Measurements from ENCODE around the gene DEGS2.

DEGS2 gene

DNA sequence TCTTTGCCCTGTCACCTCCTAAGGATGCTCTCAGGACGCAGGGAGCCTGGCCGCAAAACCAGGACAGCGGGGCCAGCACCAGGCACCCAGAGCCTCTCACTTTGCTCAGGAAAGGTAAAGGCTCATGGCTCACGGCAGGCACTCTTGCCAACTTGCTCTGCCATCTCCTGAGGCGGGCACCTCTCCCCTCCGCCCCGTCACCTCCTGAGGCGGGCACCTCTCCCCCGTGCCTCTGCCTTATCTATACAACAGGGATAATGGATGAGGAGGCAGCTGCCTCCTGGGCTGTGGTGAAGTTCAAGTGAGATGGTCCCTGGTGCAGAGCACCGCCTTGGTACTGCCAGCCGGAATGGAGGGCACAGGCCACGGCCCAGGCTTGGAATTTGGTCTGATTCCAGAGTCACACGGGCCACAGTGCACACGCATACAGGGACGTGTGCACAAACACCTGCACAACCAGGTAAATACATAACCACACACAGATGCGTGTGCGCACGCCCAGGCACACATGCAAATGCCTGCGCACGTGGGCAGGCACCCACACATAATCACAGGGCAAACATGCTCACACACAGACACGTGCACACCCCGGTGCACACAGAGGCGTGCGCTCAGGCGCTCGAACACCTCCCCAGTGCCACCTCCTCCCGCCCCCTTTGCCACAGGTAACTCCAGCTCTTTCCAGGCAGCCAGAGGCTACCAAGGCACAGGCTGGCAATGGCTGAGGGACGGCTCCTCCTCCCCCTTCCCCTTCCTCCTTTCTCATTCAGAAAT is 11.6 kb downstream of the DEGS2 start:
- DNase-seq = no peak

DNA sequence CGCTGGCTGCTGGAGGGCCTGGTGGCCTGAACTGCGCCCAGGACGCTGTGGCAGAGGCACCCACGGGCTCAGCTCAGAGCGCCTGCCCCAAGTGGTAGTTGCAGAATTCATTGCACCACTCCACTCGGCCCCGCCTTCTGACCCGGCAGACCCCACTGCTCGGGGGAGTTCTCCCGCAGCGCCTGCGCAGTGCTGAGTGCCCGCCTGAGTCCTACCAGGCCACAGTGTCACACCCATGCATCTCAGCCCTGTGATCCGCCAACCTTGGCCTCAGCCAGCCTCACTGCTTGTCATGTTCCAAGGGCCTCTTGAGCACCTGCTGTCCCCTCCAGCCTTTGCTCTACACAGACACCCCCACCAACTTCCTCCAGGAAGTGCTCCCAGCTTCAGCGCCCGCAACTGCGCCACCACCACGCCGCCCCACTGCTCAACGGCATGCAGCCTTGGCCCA is 12.2 kb downstream of the DEGS2 start:
- no peak for DNase-seq

DNA sequence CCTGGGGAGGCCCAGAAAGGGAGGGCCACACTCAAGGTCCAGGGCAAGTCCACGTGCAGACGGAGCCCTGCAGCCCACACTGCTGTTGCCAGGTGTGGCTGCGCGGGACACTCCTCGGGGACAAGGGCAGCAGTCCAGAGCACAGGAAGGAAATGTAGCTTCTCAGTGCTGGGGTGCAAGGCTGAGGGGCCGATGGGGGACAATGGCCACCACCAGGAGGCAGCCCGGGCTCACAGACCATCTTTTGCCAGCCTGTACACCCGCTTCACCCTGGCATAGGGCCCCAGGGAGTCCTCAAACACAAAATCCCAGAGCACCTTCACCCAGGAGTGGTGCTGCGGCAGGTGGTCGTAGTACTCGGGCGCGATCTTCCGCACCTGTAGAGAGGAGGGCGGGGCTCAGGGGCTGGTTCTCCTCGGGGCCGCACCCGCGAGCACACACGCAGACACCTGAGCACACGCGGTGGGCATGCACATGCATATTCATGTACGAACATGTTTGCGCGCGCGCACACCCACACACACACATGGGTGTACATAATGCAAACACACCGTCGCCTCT is 12.8 kb downstream of the DEGS2 start:
- no peak for DNase-seq

DNA sequence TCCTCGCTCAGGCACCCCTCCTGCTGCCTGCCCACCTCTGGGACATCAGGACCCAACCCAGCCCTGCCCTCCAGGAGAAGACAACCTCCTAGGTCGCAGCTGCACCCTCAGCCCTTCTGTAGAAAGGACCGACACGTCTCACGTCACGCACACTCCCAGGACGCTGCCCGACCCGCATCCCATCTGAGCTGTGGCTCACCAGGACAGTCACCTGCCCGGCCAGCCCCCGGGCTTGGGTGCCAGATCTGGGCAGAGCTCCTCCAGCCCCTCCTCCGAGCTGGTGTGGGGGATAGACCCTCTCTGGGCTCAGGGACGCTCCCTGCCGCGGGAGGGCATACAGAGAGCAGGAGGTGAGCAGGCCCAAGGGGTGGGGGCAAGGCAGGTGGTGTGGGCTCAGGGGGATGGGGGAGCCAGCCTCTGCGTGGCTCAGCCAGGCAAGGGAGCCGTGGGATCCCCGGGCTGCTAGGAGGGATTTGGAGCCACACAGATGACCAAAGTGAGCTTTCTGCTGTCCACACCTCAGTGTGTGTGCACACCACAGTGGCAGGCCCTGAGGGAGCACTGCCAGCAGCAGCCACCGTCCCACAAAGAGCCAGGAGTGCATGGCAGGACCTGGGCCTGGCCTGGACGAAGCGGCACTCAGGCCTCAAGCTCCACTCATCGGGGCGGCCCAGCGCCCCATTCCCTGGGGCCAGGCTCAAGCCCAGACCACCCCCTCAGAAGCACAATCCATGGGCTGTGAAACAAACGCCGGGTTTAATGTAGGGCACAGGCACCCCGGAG is 13.6 kb downstream of the DEGS2 start:
- no peak for DNase-seq

DNA sequence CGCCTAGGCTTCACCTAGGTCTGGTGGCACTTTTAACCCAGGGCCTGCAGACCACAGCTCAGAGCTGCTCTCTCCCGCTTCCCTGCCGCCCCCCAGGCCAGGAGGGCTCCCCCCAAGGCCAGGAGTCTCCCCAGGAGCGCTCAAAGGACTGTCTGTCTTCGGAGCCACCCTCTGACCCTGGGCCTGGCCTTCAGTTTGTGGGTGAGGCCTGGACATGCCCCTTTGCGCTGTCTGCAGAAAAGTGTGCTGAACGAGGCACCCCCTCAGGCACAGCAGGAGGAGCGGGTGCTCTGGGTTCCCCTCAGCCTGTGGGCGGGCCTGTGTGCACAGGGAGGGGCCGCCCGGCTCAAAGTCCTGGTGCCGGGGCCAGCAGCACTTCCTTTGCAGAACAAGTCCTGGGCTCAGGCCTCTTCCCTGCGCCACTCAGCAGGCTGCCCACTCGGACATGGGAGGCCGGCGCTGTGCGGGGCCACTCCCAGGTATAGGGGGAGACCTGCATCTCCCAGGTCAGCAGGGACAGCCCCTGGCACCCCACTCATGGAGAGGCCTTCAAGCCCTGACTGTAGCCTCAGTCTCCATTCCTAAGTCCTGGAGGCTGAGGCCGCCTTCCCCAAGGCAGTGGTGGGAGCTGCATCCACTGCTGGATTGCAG is 14.3 kb downstream of the DEGS2 start:
- DNase-seq = no peak

DNA sequence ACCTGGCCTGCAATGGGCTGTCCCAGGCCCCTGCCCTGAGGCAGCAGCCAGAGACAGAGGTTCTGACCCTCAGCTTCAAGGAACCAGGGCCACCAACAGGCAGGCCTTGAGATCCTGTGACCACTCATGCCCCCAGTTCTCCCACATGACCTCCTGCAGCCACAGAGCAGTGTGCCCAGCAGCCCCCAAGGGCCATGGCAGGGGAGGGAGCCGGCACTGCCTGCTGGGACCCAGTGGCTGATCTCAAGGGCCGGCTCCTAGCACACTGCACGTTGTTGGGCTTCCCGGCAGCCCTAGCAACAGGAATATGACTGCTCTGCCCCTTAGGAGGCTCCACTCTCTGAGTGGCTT is 14.8 kb downstream of the DEGS2 start:
- DNase-seq = no peak

DNA sequence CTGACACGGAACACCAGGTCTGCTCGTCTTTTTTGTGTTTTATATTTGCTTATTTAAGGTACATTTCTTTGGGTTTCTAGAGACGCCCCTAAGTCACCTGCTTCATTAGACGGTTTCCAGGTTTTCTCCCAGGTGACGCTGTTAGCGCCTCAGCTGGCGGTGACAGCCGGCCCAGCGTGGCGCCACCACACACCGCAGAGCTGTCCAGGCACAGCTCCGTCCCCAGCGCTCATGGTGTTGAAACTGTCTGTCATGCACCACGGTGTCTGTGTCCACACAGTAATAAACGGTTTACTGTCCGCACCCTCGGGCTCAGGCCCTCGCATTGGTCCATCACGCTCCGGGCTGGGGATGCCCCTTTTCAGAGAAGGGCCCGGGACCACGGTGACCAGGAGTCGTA is 15.5 kb downstream of the DEGS2 start:
- no peak for DNase-seq

DNA sequence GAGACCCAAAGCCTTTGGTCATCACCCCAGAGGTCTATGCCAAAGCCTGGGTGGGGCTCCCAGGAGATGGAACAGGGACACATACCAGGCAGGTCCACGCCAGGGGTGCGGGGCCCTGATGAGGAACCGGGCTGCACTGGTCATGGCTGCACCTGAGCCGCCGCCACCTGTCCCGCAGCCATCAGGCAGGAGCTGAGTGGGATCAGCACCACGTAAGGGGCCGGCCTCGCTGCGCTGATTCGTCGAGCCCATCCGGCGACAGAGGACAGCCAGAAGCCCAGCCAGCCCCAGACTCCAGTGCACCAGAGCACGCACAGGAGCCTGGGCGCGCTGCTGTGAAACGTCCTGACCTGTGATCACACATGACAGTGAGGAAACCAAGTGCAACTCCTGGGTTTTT is 15.9 kb downstream of the DEGS2 start:
- no peak for DNase-seq

DNA sequence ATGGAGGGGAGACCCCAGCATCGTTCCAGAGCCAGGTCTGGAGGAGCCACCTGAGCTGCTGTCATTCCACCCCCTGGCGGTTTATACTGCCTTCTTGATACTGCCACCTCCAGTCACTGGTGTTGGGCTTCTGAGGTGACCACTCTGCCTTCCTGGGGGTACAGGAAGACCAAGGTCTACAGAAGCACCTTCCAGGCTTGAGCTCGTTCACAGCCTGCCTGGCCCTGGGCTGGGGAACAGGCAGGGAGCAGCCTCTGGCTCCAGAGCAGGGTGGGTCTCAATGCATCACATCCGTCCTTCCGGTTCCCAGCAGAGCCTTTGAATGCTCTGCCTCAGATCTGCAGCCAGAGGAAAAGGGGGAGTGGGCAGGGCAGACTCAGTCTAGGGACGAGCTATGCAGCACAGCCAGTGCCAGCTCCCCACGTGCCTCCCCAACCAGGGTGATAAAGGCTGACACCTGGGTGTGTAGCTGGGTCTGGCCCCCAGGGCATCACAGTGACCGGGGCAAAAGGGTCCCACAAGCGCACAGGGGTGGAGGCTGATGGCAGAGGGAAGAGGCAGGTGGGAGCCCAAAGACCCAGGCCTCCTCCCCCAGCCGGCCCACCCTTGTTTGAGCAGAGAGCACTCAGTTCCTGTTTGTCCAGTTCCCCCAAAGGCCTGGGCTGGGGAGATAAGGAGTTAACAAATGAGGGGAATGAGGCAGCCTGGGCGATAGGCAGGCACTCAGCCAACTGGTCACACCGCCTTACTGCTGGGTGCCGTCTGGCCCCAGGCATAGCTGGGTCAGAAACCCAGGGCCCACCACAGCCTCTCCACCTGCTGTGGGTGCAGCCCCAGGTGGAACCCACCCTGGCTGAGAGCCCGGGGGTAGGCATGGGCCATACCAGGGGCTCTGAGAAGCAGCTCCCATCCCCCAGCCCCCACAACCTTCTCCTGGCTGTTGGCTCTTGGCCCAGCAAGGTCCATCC is 17.1 kb downstream of the DEGS2 start:
- no peak for DNase-seq

DNA sequence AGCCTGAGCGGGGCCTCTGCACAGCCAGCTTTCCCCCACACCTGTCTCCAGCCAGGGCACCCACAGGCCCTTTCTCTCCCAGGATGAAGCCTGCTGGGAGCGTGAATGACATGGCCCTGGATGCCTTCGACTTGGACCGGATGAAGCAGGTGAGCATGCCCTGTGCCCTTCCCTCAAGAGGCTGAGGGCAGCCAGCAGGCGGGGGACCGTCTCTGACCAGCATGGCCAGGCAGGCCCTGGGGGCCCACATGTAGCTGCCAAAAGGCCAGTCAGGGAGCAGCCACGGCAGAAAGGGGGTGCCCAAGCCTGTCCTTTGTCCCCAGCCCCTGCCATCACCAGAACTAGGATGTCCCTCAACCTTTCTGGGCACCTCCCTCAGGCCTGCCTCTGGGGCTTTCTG is 18.3 kb downstream of the DEGS2 start:
- no peak for DNase-seq

DNA sequence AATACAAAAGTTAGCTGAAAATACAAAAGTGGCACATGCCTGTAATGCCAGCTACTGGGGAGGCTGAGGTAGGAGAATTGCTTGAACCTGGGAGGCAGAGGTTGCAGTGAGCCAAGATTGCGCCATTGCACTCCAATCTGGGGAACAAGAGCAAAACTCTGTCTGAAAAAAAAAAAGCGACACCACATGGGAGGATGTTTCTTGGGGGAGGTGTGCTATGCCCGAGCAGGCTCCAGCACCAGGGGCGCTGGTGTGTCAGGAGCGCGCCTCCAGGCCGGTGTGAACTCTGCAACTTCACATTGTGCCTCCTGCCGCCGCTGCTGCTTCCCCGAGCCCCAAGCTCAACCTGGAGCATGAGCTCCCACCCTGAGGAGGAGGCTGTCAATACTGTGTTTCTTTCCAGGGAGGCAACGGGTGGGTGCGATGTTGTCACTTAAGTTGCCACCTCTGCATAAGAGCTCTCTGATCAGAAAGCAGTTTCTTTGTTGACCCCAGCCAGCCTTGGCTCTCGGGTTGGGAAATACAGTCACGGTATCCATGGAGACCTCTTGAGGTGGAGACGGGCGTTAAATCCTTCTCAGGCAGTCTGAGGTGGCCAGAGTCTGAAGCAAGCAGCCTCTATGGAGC is 18.9 kb downstream of the DEGS2 start:
- no peak for DNase-seq

DNA sequence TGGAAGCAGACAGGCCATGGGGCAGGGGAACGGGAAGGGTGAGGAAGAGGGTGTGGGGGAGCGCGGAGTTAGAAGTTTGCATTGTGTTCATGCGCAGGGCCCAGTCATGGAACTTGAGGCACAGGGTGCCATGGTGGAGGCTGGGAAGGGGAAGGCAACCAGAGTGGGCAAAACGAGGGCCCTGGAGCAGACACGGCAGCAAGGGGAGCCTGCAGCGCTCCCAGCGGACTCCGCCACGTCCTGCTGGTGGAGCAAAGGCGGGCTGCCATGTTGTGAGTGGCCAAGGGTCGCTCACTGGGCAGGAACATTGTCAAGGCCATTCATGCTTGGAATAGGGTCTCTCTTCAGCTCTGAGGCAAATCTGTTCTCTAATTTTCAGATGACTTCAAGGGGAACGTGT is 20.5 kb downstream of the DEGS2 start:
- no peak for DNase-seq

DNA sequence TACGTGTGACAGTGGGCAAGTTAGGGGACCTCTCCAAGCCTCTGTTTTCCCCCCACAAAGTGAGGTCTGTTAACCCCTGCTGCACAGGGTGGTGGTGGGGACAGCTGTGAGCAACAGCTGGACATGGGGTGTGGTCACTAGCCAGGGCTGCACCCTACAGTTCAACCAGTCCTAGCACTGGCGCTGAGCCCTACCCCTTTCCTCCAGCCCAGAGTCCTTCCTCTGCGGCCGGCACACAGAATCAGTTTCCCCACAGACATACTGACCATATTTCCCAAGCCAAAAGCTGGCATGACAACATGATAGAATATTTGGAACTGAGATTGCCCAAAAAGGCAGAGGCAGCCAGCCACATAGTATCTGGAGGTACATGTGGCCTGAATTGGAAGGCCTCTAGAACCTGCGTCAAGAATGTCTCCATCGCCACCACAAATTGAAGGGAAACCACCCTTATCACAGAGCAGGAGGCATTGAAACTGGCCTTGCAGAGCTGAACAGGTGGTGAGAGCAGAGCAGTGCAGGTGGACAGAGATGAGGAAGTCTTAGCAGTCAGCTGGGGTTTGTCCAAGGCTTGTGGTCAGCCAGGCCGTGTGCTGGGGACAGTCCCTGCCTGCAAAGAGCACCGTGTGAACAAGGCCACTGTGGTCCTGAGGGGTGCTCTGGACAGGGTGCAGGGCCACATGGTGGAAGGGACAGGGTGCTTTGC is 21.2 kb downstream of the DEGS2 start:
- no peak for DNase-seq

DNA sequence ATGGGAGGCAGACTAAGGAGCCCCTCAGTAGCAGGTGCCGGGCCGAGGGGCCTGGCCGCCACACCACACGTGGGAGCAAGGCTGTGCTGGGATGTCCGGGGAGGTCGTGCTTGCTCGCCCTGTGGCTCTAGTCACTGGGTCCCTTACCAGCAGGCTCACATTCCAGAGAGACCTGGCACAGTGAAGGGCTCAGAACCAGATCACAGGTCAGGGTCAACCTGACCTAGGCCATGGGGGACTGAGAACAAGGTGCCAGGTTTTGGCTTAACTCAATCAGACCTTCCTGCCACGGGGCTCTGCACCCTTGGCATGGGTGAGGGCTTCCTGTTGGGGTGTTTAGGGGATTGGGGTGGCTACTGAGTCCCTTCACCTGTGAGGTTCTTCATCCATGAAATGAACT is 22.3 kb downstream of the DEGS2 start:
- no peak for DNase-seq

DNA sequence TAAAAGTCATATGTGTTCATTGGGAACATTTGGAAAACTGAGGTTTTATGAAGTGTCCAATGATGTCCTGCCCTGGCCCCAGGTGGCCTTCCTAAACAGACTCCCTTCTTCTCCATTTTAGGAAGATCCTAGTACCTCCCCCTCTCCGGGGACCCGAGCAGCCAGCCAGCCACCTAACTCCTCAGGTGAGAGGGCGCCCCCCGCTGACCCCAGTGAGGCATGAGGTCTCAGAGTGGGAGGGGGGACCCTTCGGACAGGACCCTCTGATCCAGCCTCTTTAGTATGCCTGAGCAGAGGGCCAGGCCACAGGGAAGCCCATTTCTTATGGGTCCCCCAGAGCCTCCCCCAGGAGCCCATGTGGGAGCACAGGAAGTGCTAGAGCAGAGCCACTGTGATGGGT is 23.7 kb downstream of the DEGS2 start:
- DNase-seq = no peak

DNA sequence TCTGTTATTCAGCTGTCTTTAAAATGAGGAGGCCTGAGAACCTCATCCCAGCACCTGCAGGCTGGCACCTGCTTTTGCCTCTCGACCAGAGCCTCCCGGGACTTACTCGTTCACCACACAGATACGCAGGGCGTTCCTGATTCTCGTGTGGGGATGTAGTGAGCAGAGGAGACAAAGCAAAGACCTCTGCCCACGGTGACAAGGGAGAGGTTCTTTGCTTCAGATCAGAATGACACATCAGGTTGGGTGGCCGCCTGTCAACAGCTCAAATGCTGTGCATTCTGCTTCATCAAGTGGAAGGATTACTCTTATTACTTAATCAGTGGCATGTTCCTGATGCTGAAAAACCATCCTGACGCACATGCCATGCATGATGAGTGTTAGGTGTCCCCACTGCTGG is 24.4 kb downstream of the DEGS2 start:
- DNase-seq = no peak

DNA sequence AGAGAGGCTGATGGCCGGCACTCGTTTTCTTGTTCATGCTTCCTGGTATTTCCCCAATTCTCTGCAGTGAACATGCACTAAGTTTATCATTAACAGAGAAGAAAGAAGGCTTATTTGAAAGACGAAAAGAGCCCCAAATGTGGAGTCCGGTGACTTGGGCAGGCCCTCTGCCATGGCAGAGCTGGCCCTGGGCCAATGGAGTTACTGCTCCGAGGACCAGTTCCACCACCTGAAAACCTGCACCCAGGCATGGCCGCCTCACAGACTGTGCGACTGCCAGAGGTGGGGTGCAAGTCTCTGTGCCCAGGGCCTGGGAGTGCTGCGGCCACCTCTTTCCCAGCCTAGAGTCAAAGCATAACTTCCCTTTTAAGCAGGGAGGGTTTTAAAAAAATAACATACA is 24.9 kb downstream of the DEGS2 start:
- DNase-seq = no peak

DNA sequence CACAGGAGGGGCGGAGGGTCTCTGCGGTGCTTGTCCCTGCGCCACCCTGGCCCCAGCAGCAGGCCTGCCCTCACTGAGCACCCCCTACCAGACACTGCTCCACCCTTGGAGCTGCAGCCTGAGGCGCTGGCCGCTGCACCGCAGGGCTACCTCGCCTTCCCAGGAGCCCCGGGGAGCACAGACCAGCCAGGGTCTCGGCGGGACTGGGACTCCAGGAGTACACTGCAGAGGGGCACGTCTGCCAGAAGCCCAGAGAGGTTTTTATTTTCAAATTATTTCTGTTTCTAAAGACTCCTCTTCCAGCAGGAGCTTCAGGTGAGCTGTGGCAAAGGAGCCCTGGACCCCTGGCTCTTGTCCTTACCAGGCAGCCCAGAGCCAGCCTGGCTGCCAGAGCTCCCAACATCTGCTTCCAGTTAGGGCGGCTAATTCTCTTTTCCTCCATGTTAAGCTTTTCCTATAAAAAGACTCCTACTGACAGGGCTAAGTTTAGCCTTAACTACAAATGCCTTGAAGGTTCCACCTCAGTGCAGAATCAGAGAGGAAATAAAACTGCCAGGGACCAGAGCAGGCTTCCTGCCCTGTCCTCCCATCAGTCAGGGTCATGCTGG is 26.4 kb downstream of the DEGS2 start:
- DNase-seq = no peak

DNA sequence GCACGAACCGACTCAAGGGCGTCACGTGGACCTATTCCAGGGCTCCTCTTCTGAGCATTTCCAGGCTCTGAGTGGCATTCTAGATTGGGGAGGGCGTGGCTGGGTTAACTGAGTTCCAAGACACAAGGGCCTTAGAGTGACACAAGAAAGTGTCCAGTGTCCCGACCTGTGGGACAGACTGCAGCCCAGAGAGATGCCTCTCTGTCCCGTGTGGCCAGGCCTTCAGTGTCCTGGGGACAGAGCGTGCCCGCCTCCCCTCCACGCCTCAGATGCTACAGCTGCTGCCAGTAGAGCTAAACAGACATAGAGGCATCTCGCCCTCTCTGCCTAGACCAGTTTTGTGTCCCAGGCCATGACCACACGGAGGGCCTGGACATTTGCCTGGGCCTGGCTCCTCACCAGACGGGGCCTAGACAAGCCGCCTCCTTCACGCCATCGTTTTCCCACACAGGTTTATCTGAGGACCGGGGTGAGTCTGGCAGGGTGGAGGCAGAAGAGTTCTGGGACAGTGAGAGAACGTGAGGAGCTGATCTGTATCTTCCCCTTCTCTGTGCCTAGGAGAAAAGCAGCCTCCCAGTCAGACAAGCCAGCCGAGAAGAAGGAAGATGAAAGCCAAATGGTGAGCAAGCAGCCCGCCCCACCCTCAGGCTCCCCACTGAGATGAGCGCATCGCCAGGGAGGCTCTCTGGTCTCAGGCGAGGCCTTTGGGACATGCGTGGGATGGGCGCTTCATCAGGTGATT is 27.1 kb downstream of the DEGS2 start:
- no peak for DNase-seq

DNA sequence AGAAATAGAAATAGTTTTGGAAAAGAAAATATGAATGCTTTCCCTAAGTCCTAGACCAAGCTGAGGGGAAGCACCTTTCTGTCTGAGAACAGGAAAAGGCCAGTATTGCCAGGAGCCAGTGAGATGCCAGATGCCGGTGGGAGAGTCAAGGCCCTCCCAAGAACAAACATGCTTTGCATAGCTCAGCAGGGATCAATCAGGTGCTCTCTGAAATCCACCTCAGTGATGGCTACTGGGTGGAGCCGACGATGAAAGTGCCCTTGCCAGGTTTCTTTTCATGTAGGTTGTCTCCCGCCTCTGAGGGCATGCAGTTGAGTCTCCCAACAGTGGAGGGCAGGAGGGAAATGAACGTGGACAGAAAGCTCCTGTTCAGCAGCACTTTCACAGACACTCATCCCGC is 28.3 kb downstream of the DEGS2 start:
- DNase-seq = no peak

Data from NCI-H2029 treated with DMSO at 0.1 percent for 48 hours (cell line).